Chondrocyte (in vitro differentiated cells): ENCODE results near the gene PPFIA3. TPM values are rescaled to one million over a fixed set of nuclear protein-coding genes. Genes with fewer than 3 reads are reported as not detected.
A peak's percentile ranks its signal among the peaks of the same experiment; 100 is the strongest.

Source experiments
- DNase-seq: peaks from one replicate; pipeline ENCODE4 v3.0.0; 2021; ENCODE audit warnings: mixed read lengths, low spot score
- H3K27ac Mint-ChIP-seq: one replicate; pipeline ENCODE4 v1.8.0; 2021; ENCODE audit warnings: mild to moderate bottlenecking, moderate library complexity, mixed read lengths; ENCODE audit not compliant: unreplicated experiment
- H3K27me3 Mint-ChIP-seq: 2 replicates; pipeline ENCODE4 v1.8.0; 2021; ENCODE audit warnings: low read depth, mixed read lengths
- H3K36me3 Mint-ChIP-seq: 2 replicates; pipeline ENCODE4 v1.8.0; 2021; ENCODE audit warnings: low read depth, mixed read lengths
- H3K4me1 Mint-ChIP-seq: 2 replicates; pipeline ENCODE4 v1.8.0; 2021; ENCODE audit warnings: low read depth, mild to moderate bottlenecking, mixed read lengths
- H3K4me3 Mint-ChIP-seq: one replicate; pipeline ENCODE4 v1.8.0; 2021; ENCODE audit warnings: mild to moderate bottlenecking, moderate library complexity, mixed read lengths; ENCODE audit not compliant: unreplicated experiment
- H3K9me3 Mint-ChIP-seq: 2 replicates; pipeline ENCODE4 v1.8.0; 2021; ENCODE audit warnings: low read depth, mixed read lengths
- CTCF ChIP-seq: fragments of 200-600 bp; sonication (generic); IDR thresholded peaks from 2 replicates; pipeline ENCODE4 v1.5.0; 2021; ENCODE audit warnings: antibody characterized with exemption, mild to moderate bottlenecking, moderate library complexity
- total RNA-seq: library from RNA; stranded (reverse); gene quantifications from 3 replicates; pipeline ENCODE4 v1.2.1, GENCODE V29; 2021

Gene PPFIA3
- total RNA-seq, 1 donor from 2014 or later = 13.9 TPM

- no peak for TF ChIP-seq CTCF
- DNase-seq = no peak
- peaks cover 37% of the 10 kb centered on the region for H3K4me1 Mint-ChIP-seq
- H3K36me3 Mint-ChIP-seq = peaks cover 14% of the 10 kb centered on the region
- peak overlapping the region; percentile 99 for H3K4me3 Mint-ChIP-seq
- no peaks in the 10 kb centered on the region for H3K27me3 Mint-ChIP-seq
- H3K9me3 Mint-ChIP-seq = no peaks in the 10 kb centered on the region
- peak overlapping the region; percentile 97 for H3K27ac Mint-ChIP-seq
Observed at GRCh38 chr19:49085868-49086232, 33.5 kb upstream of the PPFIA3 start.

- DNase-seq = no peak
- Mint-ChIP-seq H3K36me3 (peaks cover 15% of the 10 kb centered on the region), H3K4me3 (peak overlapping the region; percentile 99), H3K9me3 (no peaks in the 10 kb centered on the region), H3K27ac (peak overlapping the region; percentile 97), H3K4me1 (peaks cover 37% of the 10 kb centered on the region), H3K27me3 (no peaks in the 10 kb centered on the region)
- TF ChIP-seq CTCF = no peak
Observed at GRCh38 chr19:49086296-49086695, 33.0 kb upstream of the PPFIA3 start.

- H3K9me3 Mint-ChIP-seq = no peaks in the 10 kb centered on the region
- no peak for TF ChIP-seq CTCF
- H3K27me3 Mint-ChIP-seq = no peaks in the 10 kb centered on the region
- DNase-seq = no peak
- peaks cover 22% of the 10 kb centered on the region for H3K4me1 Mint-ChIP-seq
- H3K4me3 Mint-ChIP-seq = no peak overlapping the region
- H3K36me3 Mint-ChIP-seq = peaks cover 24% of the 10 kb centered on the region
- peak overlapping the region; percentile 17 for H3K27ac Mint-ChIP-seq
Observed at GRCh38 chr19:49091391-49092038, 27.8 kb upstream of the PPFIA3 start.

- no peaks in the 10 kb centered on the region for H3K9me3 Mint-ChIP-seq
- no peak overlapping the region for H3K4me3 Mint-ChIP-seq
- DNase-seq = no peak
- H3K27me3 Mint-ChIP-seq = no peaks in the 10 kb centered on the region
- H3K4me1 Mint-ChIP-seq = peaks cover 16% of the 10 kb centered on the region
- TF ChIP-seq CTCF = no peak
- peaks cover 22% of the 10 kb centered on the region for H3K36me3 Mint-ChIP-seq
- no peak overlapping the region for H3K27ac Mint-ChIP-seq
Observed at GRCh38 chr19:49092686-49093085, 26.7 kb upstream of the PPFIA3 start.

- Mint-ChIP-seq H3K9me3 (no peaks in the 10 kb centered on the region), H3K27me3 (no peaks in the 10 kb centered on the region), H3K36me3 (peaks cover 27% of the 10 kb centered on the region), H3K4me3 (no peak overlapping the region), H3K27ac (peak overlapping the region; percentile 54), H3K4me1 (peaks cover 6% of the 10 kb centered on the region)
- TF ChIP-seq CTCF = no peak
- no peak for DNase-seq
Observed at GRCh38 chr19:49094505-49095482, 24.6 kb upstream of the PPFIA3 start.
